ENCODE data around the gene OGDH.

DNA sequence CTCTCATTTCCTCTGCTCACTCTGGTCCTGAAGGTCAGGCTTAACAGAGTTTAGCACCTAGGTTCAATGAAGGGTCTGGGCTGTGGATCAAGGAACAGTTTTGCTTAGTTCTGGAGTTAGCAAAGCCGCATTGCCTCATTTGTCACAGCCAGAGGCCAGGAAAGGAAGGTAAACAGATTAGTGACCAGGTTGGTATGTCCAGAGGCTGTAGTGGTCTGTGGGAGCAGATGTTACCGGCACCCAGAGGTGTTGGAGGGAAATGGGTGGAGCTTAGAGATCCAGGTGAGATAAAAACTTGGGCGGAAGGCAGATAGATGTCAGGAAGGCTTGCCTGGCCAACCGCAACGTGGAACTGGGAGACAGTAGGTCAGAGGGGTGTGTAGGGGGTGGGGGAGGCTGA lies 105.6 kb downstream of the OGDH start:
- TF ChIP-seq, protein P1, sequence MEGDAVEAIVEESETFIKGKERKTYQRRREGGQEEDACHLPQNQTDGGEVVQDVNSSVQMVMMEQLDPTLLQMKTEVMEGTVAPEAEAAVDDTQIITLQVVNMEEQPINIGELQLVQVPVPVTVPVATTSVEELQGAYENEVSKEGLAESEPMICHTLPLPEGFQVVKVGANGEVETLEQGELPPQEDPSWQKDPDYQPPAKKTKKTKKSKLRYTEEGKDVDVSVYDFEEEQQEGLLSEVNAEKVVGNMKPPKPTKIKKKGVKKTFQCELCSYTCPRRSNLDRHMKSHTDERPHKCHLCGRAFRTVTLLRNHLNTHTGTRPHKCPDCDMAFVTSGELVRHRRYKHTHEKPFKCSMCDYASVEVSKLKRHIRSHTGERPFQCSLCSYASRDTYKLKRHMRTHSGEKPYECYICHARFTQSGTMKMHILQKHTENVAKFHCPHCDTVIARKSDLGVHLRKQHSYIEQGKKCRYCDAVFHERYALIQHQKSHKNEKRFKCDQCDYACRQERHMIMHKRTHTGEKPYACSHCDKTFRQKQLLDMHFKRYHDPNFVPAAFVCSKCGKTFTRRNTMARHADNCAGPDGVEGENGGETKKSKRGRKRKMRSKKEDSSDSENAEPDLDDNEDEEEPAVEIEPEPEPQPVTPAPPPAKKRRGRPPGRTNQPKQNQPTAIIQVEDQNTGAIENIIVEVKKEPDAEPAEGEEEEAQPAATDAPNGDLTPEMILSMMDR (IDR thresholded peaks at IDR 0.05) = no peak
- no peak for TF ChIP-seq POLR2A (IDR thresholded peaks at IDR 0.05)
